K562 treated with DMSO at 1 percent for 12 hours (cell line): ENCODE results near the gene WNT16. TPM values are rescaled to one million over a fixed set of nuclear protein-coding genes. Genes with fewer than 3 reads are reported as not detected.

Experiments used
- total RNA-seq: library from RNA; unstranded; fragments of 300-600 nt; gene quantifications from 2 replicates; pipeline ENCODE4 v1.2.3, GENCODE V29; 2022; ENCODE audit not compliant: insufficient read depth

Gene WNT16
- total RNA-seq = not detected in 2 replicates

GRCh38 chr7:121328508-121329190 is at the start of gene WNT16:
TSS of gene WNT16 (plus strand) at chr7:121329000. CDS start at chr7:121329293, 293 bp downstream.

Other genes with a start within 250 kb of the WNT16 start
- gene FAM3C, start 67.3 kb downstream of the WNT16 start, total RNA-seq = 17.1 and 36.9 TPM in 2 replicates